Stomach (tissue), 9 donors: ENCODE results near the gene PSMB3. TPM values are rescaled to one million over a fixed set of nuclear protein-coding genes. Genes with fewer than 3 reads are reported as not detected.

Experiments used
- DNase-seq, 2 donors: peaks; one replicate each; pipeline versions ENCODE4 v3.0.0 to v3.0.0-alpha.2; 2013 to 2019
- H3K27ac ChIP-seq, 5 donors: fragments of 200-600 bp in 4 of 5; sonication (generic) in 4 of 5; one replicate each; pipeline ENCODE4 v1.5.1; 2013 to 2019; ENCODE audit warnings: mild to moderate bottlenecking in 1 of 5, moderate library complexity in 1 of 5
- H3K27me3 ChIP-seq, 3 donors: fragments of 200-600 bp; sonication (generic); one replicate each; pipeline ENCODE4 v1.5.1; 2017 to 2019; ENCODE audit warnings: mixed run types in 1 of 3
- H3K36me3 ChIP-seq, 4 donors: fragments of 200-600 bp; sonication (generic); 1 replicate in 3 of 4; 2 replicates in 1 of 4; pipeline ENCODE4 v1.5.1; 2016 to 2019
- H3K4me1 ChIP-seq, 4 donors: fragments of 200-600 bp; sonication (generic); one replicate each; pipeline ENCODE4 v1.5.1; 2016 to 2019
- H3K4me3 ChIP-seq, 4 donors: fragments of 200-600 bp; sonication (generic) in 3 of 4; one replicate each; pipeline ENCODE4 v1.5.1; 2016 to 2019; ENCODE audit warnings: mild to moderate bottlenecking in 1 of 4
- H3K9me3 ChIP-seq, 4 donors: fragments of 200-600 bp; sonication (generic); one replicate each; pipeline ENCODE4 v1.5.1; 2016 to 2019
- CTCF ChIP-seq, 7 experiments: fragments of 450-650 bp in 4 of 7; fragments of 200-600 bp in 3 of 7; sonication (generic) in 3 of 7; IDR thresholded peaks; one replicate each; pipeline ENCODE4 v1.5.1; 2016 to 2019; ENCODE audit warnings: antibody characterized with exemption in 7 of 7, control low read depth in 2 of 7, mild to moderate bottlenecking in 1 of 7
- EP300 ChIP-seq: sonication (generic); formaldehyde crosslinking; IDR thresholded peaks from one replicate; pipeline ENCODE4 v1.6.1; 2017; ENCODE audit warnings: antibody characterized with exemption
- POLR2A ChIP-seq, 4 donors: fragments of 450-650 bp; IDR thresholded peaks; one replicate each; pipeline ENCODE4 v1.6.1; 2016; ENCODE audit warnings: antibody characterized with exemption in 4 of 4, control low read depth in 2 of 4, mild to moderate bottlenecking in 1 of 4, moderate library complexity in 1 of 4
- POLR2AphosphoS5 ChIP-seq, 3 donors: sonication (generic); formaldehyde crosslinking; IDR thresholded peaks; one replicate each; pipeline ENCODE4 v1.6.1; 2016; ENCODE audit warnings: antibody characterized with exemption in 3 of 3
- WGBS, 5 donors: extraction: QIAGEN DNeasy Blood & Tissue Kit in 3 of 5; methylation state at CpG; one replicate each; pipeline versions ENCODE4 v1.1.5 to v1.1.7; 2013 to 2018; 5-methylcytosine and 5-hydroxymethylcytosine counted together
- intact Hi-C: fragments of 100-400 bp; cut with DNase I; formaldehyde crosslinking; loops from one replicate; pipeline ENCODE4 v1.15.1; 2023; ENCODE audit warnings: low total_unique reads
- polyA plus RNA-seq, 3 donors: library from polyadenylated mRNA; stranded (reverse); fragments of 200-250 nt; gene quantifications; one replicate each; pipeline ENCODE4 v1.2.3, GENCODE V29; 2013
- total RNA-seq, 5 donors: library from RNA; depleted of rRNA; stranded (reverse); fragments of >200 nt; gene quantifications; one replicate each; pipeline versions ENCODE4 v1.1.0 to v1.2.3, GENCODE V29; 2014 to 2016
- donor health status: healthy with polysubstance abuse.
- donor health status: Bipolar disorder and iron deficiency.
- donor health status: healthy.

The PSMB3 gene
- total and polyA plus RNA-seq, 8 donors = 29.0 to 281 (median 191) TPM

GRCh38 chr17:38742411-38743308 lies 9.9 kb upstream of the PSMB3 start:
- H3K36me3 ChIP-seq = peaks cover 0 to 26% (median 25%) of the 10 kb centered on the region in 4 donors
- no peaks in the 10 kb centered on the region for H3K9me3 ChIP-seq
- H3K4me3 ChIP-seq = no peak overlapping the region
- intact Hi-C loops = no loop called here
- peaks cover 0 to 14% (median 2%) of the 10 kb centered on the region in 3 donors for H3K27me3 ChIP-seq
- DNase-seq = peak in 1 of 2 donors; percentile 96
- TF ChIP-seq POLR2A (IDR thresholded peaks at IDR 0.05) (no peak), CTCF (IDR thresholded peaks at IDR 0.05) (no peak), EP300 (no peak), POLR2AphosphoS5 (IDR thresholded peaks at IDR 0.05) (peak; percentile 14 to 62 (median 41))
- WGBS, 5 donors = 34 to 42% (median 38%) methylated on average over 21 to 22 of the region's 22 CpGs
- H3K27ac ChIP-seq = peak overlapping the region; percentile 76 to 90 (median 83)
- H3K4me1 ChIP-seq = peaks cover 51 to 77% (median 67%) of the 10 kb centered on the region in 4 donors

GRCh38 chr17:38743556-38744171 lies 8.9 kb upstream of the PSMB3 start:
- DNase-seq = peak in 1 of 2 donors; percentile 82
- Histone ChIP-seq H3K4me1 (peaks cover 55 to 87% (median 76%) of the 10 kb centered on the region in 4 donors), H3K27me3 (peaks cover 0 to 24% (median 10%) of the 10 kb centered on the region in 3 donors), H3K36me3 (peaks cover 0 to 16% (median 15%) of the 10 kb centered on the region in 4 donors), H3K9me3 (no peaks in the 10 kb centered on the region), H3K27ac (peak overlapping the region in 4 of 5 donors; percentile 76 to 90 (median 82)), H3K4me3 (no peak overlapping the region)
- TF ChIP-seq POLR2AphosphoS5 (IDR thresholded peaks at IDR 0.05) (no peak), EP300 (no peak), CTCF (IDR thresholded peaks at IDR 0.05) (no peak), POLR2A (IDR thresholded peaks at IDR 0.05) (no peak)
- intact Hi-C loops = no loop called here
- WGBS, 5 donors = 35 to 59% (median 47%) methylated on average over 4 of the region's 4 CpGs

GRCh38 chr17:38745545-38745944 lies 7.0 kb upstream of the PSMB3 start:
- Histone ChIP-seq H3K9me3 (no peaks in the 10 kb centered on the region), H3K36me3 (no peaks in the 10 kb centered on the region), H3K4me3 (no peak overlapping the region), H3K27ac (peak overlapping the region in 4 of 5 donors; percentile 22 to 94 (median 92)), H3K27me3 (peaks cover 0 to 43% (median 15%) of the 10 kb centered on the region in 3 donors), H3K4me1 (peaks cover 71 to 100% (median 95%) of the 10 kb centered on the region in 4 donors)
- intact Hi-C loops = no loop called here
- 38 to 58% (median 39%) methylated on average over 4 of the region's 4 CpGs for WGBS, 5 donors
- TF ChIP-seq POLR2AphosphoS5 (IDR thresholded peaks at IDR 0.05) (no peak), POLR2A (IDR thresholded peaks at IDR 0.05) (no peak), EP300 (no peak), CTCF (IDR thresholded peaks at IDR 0.05) (no peak)
- DNase-seq = no peak
